Gastroesophageal sphincter (tissue), 4 donors: Measurements from ENCODE around the gene SCGB1A1. TPM values are rescaled to one million over a fixed set of nuclear protein-coding genes. Genes with fewer than 3 reads are reported as not detected.

Experiments
- ATAC-seq: fragments of 150-250 bp; one replicate; pipeline ENCODE4 v1.9.1; 2016; ENCODE audit warnings: mild to moderate bottlenecking, moderate library complexity
- H3K27ac ChIP-seq, 4 donors: fragments of 200-600 bp; sonication (generic) in 3 of 4; 1 replicate in 3 of 4; 2 replicates in 1 of 4; pipeline ENCODE4 v1.5.1; 2016 to 2019
- H3K27me3 ChIP-seq: fragments of 200-600 bp; sonication (generic); one replicate; pipeline ENCODE4 v1.5.1; 2019
- H3K36me3 ChIP-seq, 2 donors: fragments of 200-600 bp; sonication (generic); one replicate each; pipeline ENCODE4 v1.5.1; 2019; ENCODE audit warnings: control low read depth in 1 of 2
- H3K4me1 ChIP-seq, 3 donors: fragments of 200-600 bp; sonication (generic); 1 replicate in 2 of 3; 2 replicates in 1 of 3; pipeline ENCODE4 v1.5.1; 2016 to 2019; ENCODE audit warnings: control low read depth in 2 of 3
- H3K4me3 ChIP-seq, 2 donors: fragments of 200-600 bp; sonication (generic); one replicate each; pipeline ENCODE4 v1.5.1; 2019; ENCODE audit warnings: mild to moderate bottlenecking in 1 of 2, moderate library complexity in 1 of 2
- H3K9me3 ChIP-seq, 3 donors: fragments of 200-600 bp; sonication (generic); one replicate each; pipeline ENCODE4 v1.5.1; 2017 to 2019; ENCODE audit warnings: control low read depth in 2 of 3
- EP300 ChIP-seq: sonication (generic); formaldehyde crosslinking; IDR thresholded peaks from one replicate; pipeline ENCODE4 v1.6.1; 2017; ENCODE audit warnings: antibody characterized with exemption, mild to moderate bottlenecking
- POLR2A ChIP-seq, 2 donors: fragments of 450-650 bp; IDR thresholded peaks; one replicate each; pipeline ENCODE4 v1.6.1; 2017; ENCODE audit warnings: antibody characterized with exemption in 2 of 2, mild to moderate bottlenecking in 2 of 2, moderate library complexity in 1 of 2
- POLR2AphosphoS5 ChIP-seq: sonication (generic); formaldehyde crosslinking; IDR thresholded peaks from one replicate; pipeline ENCODE4 v1.6.1; 2017; ENCODE audit warnings: antibody characterized with exemption
- WGBS, 2 donors: methylation state at CpG; one replicate each; pipeline ENCODE4 v1.1.5; 2018; ENCODE audit warnings: low coverage in 1 of 2; 5-methylcytosine and 5-hydroxymethylcytosine counted together
- total RNA-seq, 4 donors: library from RNA; depleted of rRNA; stranded (reverse); fragments of >200 nt; gene quantifications; one replicate each; pipeline ENCODE4 v1.1.0, GENCODE V29; 2016
- TF ChIP-seq, protein P1 (sequence below), 4 experiments: fragments of 200-600 bp in 2 of 4; fragments of 450-650 bp in 2 of 4; sonication (generic) in 1 of 4; IDR thresholded peaks; one replicate each; pipeline ENCODE4 v1.5.1; 2017 to 2019; ENCODE audit warnings: antibody characterized with exemption in 4 of 4, mild to moderate bottlenecking in 2 of 4, moderate library complexity in 2 of 4

SCGB1A1 gene
- total RNA-seq, 4 donors from 2014 or later, result not detected

DNA sequence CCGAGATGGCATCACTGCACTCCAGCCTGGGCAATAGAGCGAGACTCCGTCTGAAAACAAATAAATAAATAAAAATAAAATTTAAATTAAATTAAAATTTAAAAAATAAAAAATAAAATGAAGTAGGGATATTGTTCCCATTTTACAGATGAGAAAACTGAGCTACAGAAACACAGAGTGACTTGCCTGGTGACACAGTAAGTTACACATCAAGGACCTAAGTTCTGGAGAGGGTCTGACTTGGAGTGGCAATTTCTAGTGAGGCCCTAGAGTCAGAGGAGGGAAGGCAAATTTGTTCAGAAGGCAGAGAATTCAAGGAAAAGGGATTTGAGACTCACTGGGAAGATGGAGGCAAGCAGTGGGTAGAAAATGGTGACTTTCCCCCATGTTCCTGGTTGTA is 2.0 kb downstream of the SCGB1A1 start:
- Histone ChIP-seq H3K4me3 (no peak overlapping the region), H3K9me3 (no peaks in the 10 kb centered on the region), H3K36me3 (no peaks in the 10 kb centered on the region), H3K27ac (peak overlapping the region in 1 of 4 donors; percentile 63), H3K4me1 (peaks cover 3 to 43% (median 8%) of the 10 kb centered on the region in 3 donors), H3K27me3 (no peaks in the 10 kb centered on the region)
- no peak for ATAC-seq
- WGBS, 2 donors, result 86% methylated on average over 3 of the region's 3 CpGs; no CpG with 5 or more reads in 1 of the 2 donors
- TF ChIP-seq EP300 (no peak), POLR2AphosphoS5 (no peak), POLR2A (IDR thresholded peaks at IDR 0.05) (no peak)
- TF ChIP-seq, protein P1, sequence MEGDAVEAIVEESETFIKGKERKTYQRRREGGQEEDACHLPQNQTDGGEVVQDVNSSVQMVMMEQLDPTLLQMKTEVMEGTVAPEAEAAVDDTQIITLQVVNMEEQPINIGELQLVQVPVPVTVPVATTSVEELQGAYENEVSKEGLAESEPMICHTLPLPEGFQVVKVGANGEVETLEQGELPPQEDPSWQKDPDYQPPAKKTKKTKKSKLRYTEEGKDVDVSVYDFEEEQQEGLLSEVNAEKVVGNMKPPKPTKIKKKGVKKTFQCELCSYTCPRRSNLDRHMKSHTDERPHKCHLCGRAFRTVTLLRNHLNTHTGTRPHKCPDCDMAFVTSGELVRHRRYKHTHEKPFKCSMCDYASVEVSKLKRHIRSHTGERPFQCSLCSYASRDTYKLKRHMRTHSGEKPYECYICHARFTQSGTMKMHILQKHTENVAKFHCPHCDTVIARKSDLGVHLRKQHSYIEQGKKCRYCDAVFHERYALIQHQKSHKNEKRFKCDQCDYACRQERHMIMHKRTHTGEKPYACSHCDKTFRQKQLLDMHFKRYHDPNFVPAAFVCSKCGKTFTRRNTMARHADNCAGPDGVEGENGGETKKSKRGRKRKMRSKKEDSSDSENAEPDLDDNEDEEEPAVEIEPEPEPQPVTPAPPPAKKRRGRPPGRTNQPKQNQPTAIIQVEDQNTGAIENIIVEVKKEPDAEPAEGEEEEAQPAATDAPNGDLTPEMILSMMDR (IDR thresholded peaks at IDR 0.05), result no peak

DNA sequence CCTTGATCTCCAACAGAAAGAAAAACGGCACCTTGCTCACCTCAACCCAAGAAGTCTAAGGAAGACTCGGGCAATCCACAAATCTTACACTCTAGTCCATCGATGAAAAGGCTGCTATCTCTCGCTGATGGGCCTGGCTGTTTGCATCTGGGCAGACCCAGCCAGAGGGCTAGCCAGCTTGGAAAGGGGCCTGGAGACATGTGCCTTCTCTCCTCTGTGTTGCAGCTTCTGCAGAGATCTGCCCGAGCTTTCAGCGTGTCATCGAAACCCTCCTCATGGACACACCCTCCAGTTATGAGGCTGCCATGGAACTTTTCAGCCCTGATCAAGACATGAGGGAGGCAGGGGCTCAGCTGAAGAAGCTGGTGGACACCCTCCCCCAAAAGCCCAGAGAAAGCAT is 3.2 kb downstream of the SCGB1A1 start:
- no peak for ATAC-seq
- peak overlapping the region in 1 of 4 donors; percentile 22 for H3K27ac ChIP-seq
- no peaks in the 10 kb centered on the region for H3K27me3 ChIP-seq
- 55 to 88% methylated on average over 2 to 4 of the region's 7 CpGs for WGBS, 2 donors
- H3K4me1 ChIP-seq, result peaks cover 3 to 43% (median 8%) of the 10 kb centered on the region in 3 donors
- TF ChIP-seq EP300 (no peak), POLR2AphosphoS5 (no peak), POLR2A (IDR thresholded peaks at IDR 0.05) (no peak)
- TF ChIP-seq, protein P1 (IDR thresholded peaks at IDR 0.05), result no peak
- no peaks in the 10 kb centered on the region for H3K36me3 ChIP-seq
- H3K4me3 ChIP-seq, result no peak overlapping the region
- H3K9me3 ChIP-seq, result no peaks in the 10 kb centered on the region

DNA sequence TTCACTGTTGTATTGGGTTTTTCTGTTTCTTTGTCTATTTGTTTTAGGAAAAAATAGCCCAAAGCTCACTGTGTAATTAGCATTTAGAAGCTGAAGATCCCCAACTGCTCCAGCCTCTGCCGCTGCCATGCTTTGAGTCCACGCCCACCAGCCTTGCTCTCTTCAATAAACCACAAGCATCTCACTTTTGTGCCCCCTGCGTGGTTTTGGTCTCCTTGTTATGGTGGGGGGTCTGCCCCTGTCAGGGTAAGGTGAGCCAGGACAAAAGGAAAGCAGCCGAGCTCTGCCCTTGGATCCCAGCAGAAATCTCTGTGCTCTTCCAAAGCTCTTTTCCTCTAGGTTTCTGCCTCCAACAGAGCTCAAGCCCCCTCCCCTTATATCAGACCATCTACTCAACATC is 4.2 kb downstream of the SCGB1A1 start:
- no peak for ATAC-seq
- TF ChIP-seq POLR2AphosphoS5 (no peak), EP300 (no peak), POLR2A (IDR thresholded peaks at IDR 0.05) (no peak)
- TF ChIP-seq, protein P1 (IDR thresholded peaks at IDR 0.05), result no peak
- Histone ChIP-seq H3K36me3 (no peaks in the 10 kb centered on the region), H3K27ac (peak overlapping the region in 1 of 4 donors; percentile 26), H3K9me3 (no peaks in the 10 kb centered on the region), H3K27me3 (no peaks in the 10 kb centered on the region), H3K4me3 (no peak overlapping the region), H3K4me1 (peaks cover 3 to 41% (median 8%) of the 10 kb centered on the region in 3 donors)
- 83 to 85% methylated on average over 2 to 4 of the region's 4 CpGs for WGBS, 2 donors

DNA sequence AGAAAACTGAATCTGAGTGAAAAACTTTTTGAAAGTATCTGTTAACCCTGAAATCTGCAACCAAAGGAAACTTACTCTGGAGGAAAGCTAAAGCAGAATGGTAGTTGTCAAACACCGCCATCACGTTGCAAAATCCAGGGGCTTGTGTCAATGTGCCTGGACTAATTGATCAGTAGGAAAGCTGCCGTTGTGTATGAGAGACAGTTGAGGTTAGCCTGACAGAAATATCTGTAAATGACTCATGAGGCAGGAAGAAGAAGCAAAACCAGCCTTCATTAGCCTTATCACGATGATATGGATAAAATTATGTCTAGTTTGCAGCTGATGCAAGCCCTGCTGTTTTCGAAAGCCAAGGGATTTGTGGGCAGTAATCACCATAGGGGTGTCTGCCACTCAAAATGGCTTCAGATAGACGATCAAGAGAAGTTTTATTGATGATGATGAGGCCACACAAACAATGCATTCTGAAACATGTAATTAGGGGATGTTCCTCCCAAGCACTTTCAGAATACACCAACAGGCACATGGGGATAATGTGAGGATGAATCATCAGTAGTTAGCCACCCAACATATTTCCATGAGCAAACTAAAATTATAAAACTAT is 8.9 kb downstream of the SCGB1A1 start:
- no peak for ATAC-seq
- H3K9me3 ChIP-seq, result no peaks in the 10 kb centered on the region
- peaks cover 0 to 46% (median 14%) of the 10 kb centered on the region in 3 donors for H3K4me1 ChIP-seq
- 51 to 59% methylated on average over 5 of the region's 6 CpGs for WGBS, 2 donors
- H3K27ac ChIP-seq, result peak overlapping the region in 2 of 4 donors; percentile 39 to 53
- no peaks in the 10 kb centered on the region for H3K27me3 ChIP-seq
- no peak for TF ChIP-seq POLR2A (IDR thresholded peaks at IDR 0.05)
- no peak for TF ChIP-seq EP300
- TF ChIP-seq, protein P1 (IDR thresholded peaks at IDR 0.05), result no peak
- no peak for TF ChIP-seq POLR2AphosphoS5
- no peaks in the 10 kb centered on the region for H3K36me3 ChIP-seq
- no peak overlapping the region for H3K4me3 ChIP-seq
